T-helper 1 cell treated with Interleukin-12 subunit alpha and Interleukin-12 subunit beta and Interleukin-4 antibody, amounts not matched to agents 30 ng/mL and 1 ng/mL, for 36 hours (primary cell): ENCODE data around the gene KLHL22. TPM values are rescaled to one million over a fixed set of nuclear protein-coding genes. Genes with fewer than 3 reads are reported as not detected.
"Not testable (repeated sequence)": the region's sequence is repeated elsewhere in the genome, so short reads cannot be mapped to it uniquely, and the experiment has no call there.

Source experiments
- intact Hi-C: fragments of 100-400 bp; cut with micrococcal nuclease; formaldehyde crosslinking; loops from one replicate; pipeline ENCODE4 v1.15.1; 2024
- total RNA-seq: library from RNA; stranded (reverse); gene quantifications from 2 replicates; pipeline ENCODE4 v1.2.3, GENCODE V29; 2022

The KLHL22 gene
- total RNA-seq, 1 donor from 2014 or later, result 29.7 TPM

- intact Hi-C loops, result no loop called here
Observed at GRCh38 chr22:20472629-20473442, 22.8 kb downstream of the KLHL22 start.

GRCh38 chr22:20471126-20471833 is 24.3 kb downstream of the KLHL22 start:
- intact Hi-C loops, result no loop called here

- intact Hi-C loops, result not testable (repeated sequence)
Observed at GRCh38 chr22:20470525-20470924, 25.1 kb downstream of the KLHL22 start.

GRCh38 chr22:20469110-20469868 is 26.3 kb downstream of the KLHL22 start:
- intact Hi-C loops, result no loop called here

GRCh38 chr22:20466659-20467379 is 28.8 kb downstream of the KLHL22 start:
- intact Hi-C loops, result no loop called here

GRCh38 chr22:20465759-20466077 is 29.9 kb downstream of the KLHL22 start:
- intact Hi-C loops, result loop anchor here (2.0 kb wide), 1 partner anchor 47 kb away; no protein-coding TSS in a partner anchor

- intact Hi-C loops, result loop anchor here (1.0 to 5.0 kb wide), 5 partner anchors 9 to 143 kb away; partner anchors contain the start of genes DGCR6L and MED15
Observed at GRCh38 chr22:20464912-20465758, 30.5 kb downstream of the KLHL22 start.

GRCh38 chr22:20464096-20464614 is 31.4 kb downstream of the KLHL22 start:
- intact Hi-C loops, result loop anchor here (1.0 to 5.0 kb wide), 5 partner anchors 8 to 142 kb away; partner anchors contain the start of genes DGCR6L and MED15

GRCh38 chr22:20463324-20464095 is 32.1 kb downstream of the KLHL22 start:
- intact Hi-C loops, result loop anchor here (1.0 to 5.0 kb wide), 5 partner anchors 7 to 141 kb away; partner anchors contain the start of genes DGCR6L and MED15

- intact Hi-C loops, result loop anchor here (5.0 kb wide), 1 partner anchor 138 kb away; the partner anchor contains the start of gene DGCR6L
Observed at GRCh38 chr22:20459862-20460261, 35.7 kb downstream of the KLHL22 start.

- intact Hi-C loops, result no loop called here
Observed at GRCh38 chr22:20459152-20459542, 36.4 kb downstream of the KLHL22 start.

GRCh38 chr22:20458530-20459151 is 37.0 kb downstream of the KLHL22 start:
- intact Hi-C loops, result no loop called here

GRCh38 chr22:20457506-20458240 is 37.9 kb downstream of the KLHL22 start:
- intact Hi-C loops, result no loop called here

GRCh38 chr22:20456722-20457076 is 38.9 kb downstream of the KLHL22 start:
- intact Hi-C loops, result loop anchor here (1.0 kb wide), 6 partner anchors 8 to 299 kb away; no protein-coding TSS in a partner anchor

- intact Hi-C loops, result loop anchor here (1.0 kb wide), 6 partner anchors 8 to 299 kb away; no protein-coding TSS in a partner anchor
Observed at GRCh38 chr22:20456064-20456721, 39.4 kb downstream of the KLHL22 start.

- intact Hi-C loops, result loop anchor here (1.0 kb wide), 6 partner anchors 9 to 298 kb away; no protein-coding TSS in a partner anchor
Observed at GRCh38 chr22:20455709-20456063, 39.9 kb downstream of the KLHL22 start.

GRCh38 chr22:20453222-20453621 is 42.4 kb downstream of the KLHL22 start:
- intact Hi-C loops, result no loop called here
